ENCODE data around the gene SMIM1. TPM values are rescaled to one million over a fixed set of nuclear protein-coding genes. Genes with fewer than 3 reads are reported as not detected.
"Not testable (repeated sequence)": the region's sequence is repeated elsewhere in the genome, so short reads cannot be mapped to it uniquely, and the experiment has no call there.

Gene SMIM1
- total and polyA plus RNA-seq, 9 of the 15 experiments (the other 6 are each of a cell fraction or from before 2014, with no cell fraction given), result 2.3 to 125 (median 24.3) TPM

DNA sequence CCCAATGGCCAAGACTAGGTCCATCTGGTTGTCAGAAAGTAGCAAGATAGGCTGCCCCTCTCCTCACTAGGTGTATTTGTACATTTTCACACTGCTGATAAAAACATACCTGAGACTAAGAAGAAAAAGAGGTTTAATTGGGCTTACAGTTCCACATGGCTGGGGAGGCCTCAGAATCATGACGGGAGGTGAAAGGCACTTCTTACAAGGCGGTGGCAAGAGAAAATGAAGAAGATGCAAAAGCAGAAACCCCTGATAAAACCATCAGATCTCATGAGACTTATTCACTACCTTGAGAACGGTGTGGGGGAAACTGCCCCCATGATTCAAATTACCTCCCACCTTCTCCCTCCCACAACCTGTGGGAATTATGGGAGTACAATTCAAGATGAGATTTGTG lies 28.2 kb downstream of the SMIM1 start:
- H3K9me3 ChIP-seq (replicated peaks; ENCODE audit: control insufficient read depth, insufficient read depth, low read depth, low read length); H2AFZ ChIP-seq (ENCODE audit: low read depth, low read length); H3K36me3 ChIP-seq (ENCODE audit: control insufficient read depth, insufficient read depth, low read length); H3K9me1 ChIP-seq (ENCODE audit: control insufficient read depth, insufficient read depth, low read length); H3K27me3 ChIP-seq (ENCODE audit: control insufficient read depth in 2 of 2, insufficient read depth in 2 of 2, low read length in 2 of 2); H3K9ac ChIP-seq (ENCODE audit: insufficient read depth in 1 of 2, low read depth in 2 of 2, low read length in 2 of 2); in situ Hi-C loops (cut with MboI); H3K4me2 ChIP-seq (ENCODE audit: insufficient read depth, low read length); H3K79me2 ChIP-seq (ENCODE audit: control insufficient read depth, insufficient read depth, low read length); BruUV-seq (replicated peaks); ATAC-seq; DNase-seq (ENCODE audit: extremely low read depth in 1 of 4, low spot score in 3 of 4); POLR2A ChIA-PET; H3K27ac ChIP-seq (ENCODE audit: extremely low read depth, low read depth, low read length); H3K4me3 ChIP-seq; H4K20me1 ChIP-seq (replicated peaks; ENCODE audit: control insufficient read depth, insufficient read depth, low read length); FAIRE-seq; CTCF ChIA-PET (ENCODE audit: low intra/inter-chr PET ratio): not testable (repeated sequence)
- peaks cover 18 to 25% of the 10 kb centered on the region in 2 experiments for H3K4me1 ChIP-seq (replicated peaks in 1 of 2; ENCODE audit: control insufficient read depth in 2 of 2, insufficient read depth in 2 of 2, low read length in 2 of 2)
- WGBS (ENCODE audit: insufficient coverage, low coverage, missing lambda C conversion rate), result 26% methylated on average over 3 of the region's 3 CpGs
- TF ChIP-seq ZFP36 (IDR thresholded peaks at IDR 0.05; ENCODE audit: low read depth, low read length, partially characterized antibody), result peak; percentile 67
- peak; percentile 68 for TF ChIP-seq ZNF766 (CRISPR knock-in tag; conservative IDR thresholded peaks at IDR 0.05)
- intact Hi-C loops (cut with micrococcal nuclease), result loop anchor here (1.0 kb wide), 1 partner anchor 15 kb away; no protein-coding TSS in a partner anchor

GRCh38 chr1:3803905-3804626 lies 31.5 kb downstream of the SMIM1 start:
- Histone ChIP-seq H3K4me2 (ENCODE audit: insufficient read depth, low read length) (peak overlapping the region; percentile 62), H2AFZ (ENCODE audit: low read depth, low read length) (peak overlapping the region; percentile 99), H3K79me2 (ENCODE audit: control insufficient read depth, insufficient read depth, low read length) (no peaks in the 10 kb centered on the region), H3K4me3 (peak overlapping the region; percentile 6; the same call in 1 of the 2 replicates), H3K36me3 (ENCODE audit: control insufficient read depth, insufficient read depth, low read length) (no peaks in the 10 kb centered on the region), H3K27me3 (ENCODE audit: control insufficient read depth in 2 of 2, insufficient read depth in 2 of 2, low read length in 2 of 2) (no peaks in the 10 kb centered on the region), H3K9me3 (replicated peaks; ENCODE audit: control insufficient read depth, insufficient read depth, low read depth, low read length) (no peaks in the 10 kb centered on the region), H4K20me1 (replicated peaks; ENCODE audit: control insufficient read depth, insufficient read depth, low read length) (no peaks in the 10 kb centered on the region), H3K27ac (ENCODE audit: extremely low read depth, low read depth, low read length) (peak overlapping the region; percentile 76), H3K9me1 (ENCODE audit: control insufficient read depth, insufficient read depth, low read length) (no peaks in the 10 kb centered on the region), H3K4me1 (replicated peaks in 1 of 2; ENCODE audit: control insufficient read depth in 2 of 2, insufficient read depth in 2 of 2, low read length in 2 of 2) (peaks cover 13 to 32% of the 10 kb centered on the region in 2 experiments), H3K9ac (ENCODE audit: insufficient read depth in 1 of 2, low read depth in 2 of 2, low read length in 2 of 2) (peak overlapping the region; percentile 56 to 64; a peak in 3 of 4 replicates)
- CTCF ChIA-PET (ENCODE audit: low intra/inter-chr PET ratio), result no interaction called here
- ATAC-seq, result peak; percentile 50
- in situ Hi-C loops (cut with MboI), result no loop called here
- peak; percentile 61 for FAIRE-seq
- POLR2A ChIA-PET, result interaction anchor here (0.6 to 1.6 kb wide), 9 partner anchors 10 to 721 kb away, joined by 3 to 10 read pairs (median 3); no protein-coding TSS in a partner anchor
- whole genome bisulfite sequencing (ENCODE audit: insufficient coverage, low coverage, missing lambda C conversion rate), result 6% methylated on average over 19 of the region's 19 CpGs
- intact Hi-C loops (cut with micrococcal nuclease), result loop anchor here (2.0 kb wide), 1 partner anchor 29 kb away; no protein-coding TSS in a partner anchor
- BruUV-seq (replicated peaks), result no TSS peak
- peak in 1 of 4 experiments; percentile 65 for DNase-seq (ENCODE audit: extremely low read depth in 1 of 4, low spot score in 3 of 4)
- TF ChIP-seq, protein P1, sequence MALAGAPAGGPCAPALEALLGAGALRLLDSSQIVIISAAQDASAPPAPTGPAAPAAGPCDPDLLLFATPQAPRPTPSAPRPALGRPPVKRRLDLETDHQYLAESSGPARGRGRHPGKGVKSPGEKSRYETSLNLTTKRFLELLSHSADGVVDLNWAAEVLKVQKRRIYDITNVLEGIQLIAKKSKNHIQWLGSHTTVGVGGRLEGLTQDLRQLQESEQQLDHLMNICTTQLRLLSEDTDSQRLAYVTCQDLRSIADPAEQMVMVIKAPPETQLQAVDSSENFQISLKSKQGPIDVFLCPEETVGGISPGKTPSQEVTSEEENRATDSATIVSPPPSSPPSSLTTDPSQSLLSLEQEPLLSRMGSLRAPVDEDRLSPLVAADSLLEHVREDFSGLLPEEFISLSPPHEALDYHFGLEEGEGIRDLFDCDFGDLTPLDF (CRISPR knock-in tag; IDR thresholded peaks at IDR 0.05), result no peak
- TF ChIP-seq DACH1 (IDR thresholded peaks at IDR 0.05; ENCODE audit: partially characterized antibody), result no peak
- no peak for TF ChIP-seq HSF4 (CRISPR knock-in tag; IDR thresholded peaks at IDR 0.05; ENCODE audit: borderline replicate concordance)
